ENCODE results near the gene LRRC71. TPM values are rescaled to one million over a fixed set of nuclear protein-coding genes. Genes with fewer than 3 reads are reported as not detected.

LRRC71 gene
- total RNA-seq, 4 donors from 2014 or later: 0.40 TPM; not detected in 3

- Histone ChIP-seq H3K4me3 (no peak overlapping the region), H3K36me3 (peaks cover 0 to 100% of the 10 kb centered on the region in 2 donors), H3K27ac (no peak overlapping the region), H3K9me3 (no peaks in the 10 kb centered on the region), H3K27me3 (no peaks in the 10 kb centered on the region), H3K4me1 (no peaks in the 10 kb centered on the region)
- TF ChIP-seq EP300 (IDR thresholded peaks at IDR 0.05) (no peak), POLR2A (IDR thresholded peaks at IDR 0.05) (no peak), CTCF (IDR thresholded peaks at IDR 0.05) (no peak), POLR2AphosphoS5 (IDR thresholded peaks at IDR 0.05) (no peak)
- no peak for ATAC-seq
- 100% methylated on average over 1 of the region's 8 CpGs; no CpG with 5 or more reads in 1 of the 2 donors for WGBS, 2 donors (ENCODE audit: low coverage in 1 of 2)
Measured at GRCh38 chr1:156944848-156945247, 24.4 kb downstream of the LRRC71 start.

GRCh38 chr1:156945881-156946661 lies 25.6 kb downstream of the LRRC71 start:
- Histone ChIP-seq H3K27me3 (no peaks in the 10 kb centered on the region), H3K36me3 (peaks cover 0 to 100% of the 10 kb centered on the region in 2 donors), H3K4me3 (no peak overlapping the region), H3K9me3 (no peaks in the 10 kb centered on the region), H3K4me1 (no peaks in the 10 kb centered on the region), H3K27ac (no peak overlapping the region)
- 53 to 81% methylated on average over 3 to 5 of the region's 11 CpGs for WGBS, 2 donors (ENCODE audit: low coverage in 1 of 2)
- no peak for TF ChIP-seq EP300 (IDR thresholded peaks at IDR 0.05)
- TF ChIP-seq POLR2AphosphoS5 (IDR thresholded peaks at IDR 0.05): no peak
- TF ChIP-seq CTCF (IDR thresholded peaks at IDR 0.05): no peak
- TF ChIP-seq POLR2A (IDR thresholded peaks at IDR 0.05): no peak
- no peak for ATAC-seq

- H3K27ac ChIP-seq: no peak overlapping the region
- H3K27me3 ChIP-seq: no peaks in the 10 kb centered on the region
- TF ChIP-seq EP300 (IDR thresholded peaks at IDR 0.05) (no peak), POLR2A (IDR thresholded peaks at IDR 0.05) (no peak), CTCF (IDR thresholded peaks at IDR 0.05) (no peak), POLR2AphosphoS5 (IDR thresholded peaks at IDR 0.05) (no peak)
- no peak overlapping the region for H3K4me3 ChIP-seq
- no peak for ATAC-seq
- peaks cover 0 to 100% of the 10 kb centered on the region in 2 donors for H3K36me3 ChIP-seq
- H3K9me3 ChIP-seq: no peaks in the 10 kb centered on the region
- WGBS, 2 donors (ENCODE audit: low coverage in 1 of 2): 88 to 97% methylated on average over 5 of the region's 9 CpGs
- H3K4me1 ChIP-seq: no peaks in the 10 kb centered on the region
Measured at GRCh38 chr1:156947127-156947526, 26.7 kb downstream of the LRRC71 start.

GRCh38 chr1:156947818-156948525 lies 27.5 kb downstream of the LRRC71 start:
- ATAC-seq: no peak
- no peaks in the 10 kb centered on the region for H3K27me3 ChIP-seq
- no peaks in the 10 kb centered on the region for H3K9me3 ChIP-seq
- H3K4me1 ChIP-seq: no peaks in the 10 kb centered on the region
- H3K4me3 ChIP-seq: no peak overlapping the region
- WGBS, 2 donors (ENCODE audit: low coverage in 1 of 2): 95 to 100% methylated on average over 1 to 4 of the region's 17 CpGs
- no peak for TF ChIP-seq POLR2AphosphoS5 (IDR thresholded peaks at IDR 0.05)
- TF ChIP-seq EP300 (IDR thresholded peaks at IDR 0.05): no peak
- no peak for TF ChIP-seq POLR2A (IDR thresholded peaks at IDR 0.05)
- TF ChIP-seq CTCF (IDR thresholded peaks at IDR 0.05): no peak
- peaks cover 0 to 100% of the 10 kb centered on the region in 2 donors for H3K36me3 ChIP-seq
- no peak overlapping the region for H3K27ac ChIP-seq
